K562 (cell line): Measurements from ENCODE around the gene SH3BGRL3. TPM values are rescaled to one million over a fixed set of nuclear protein-coding genes. Genes with fewer than 3 reads are reported as not detected.

ENCODE experiments used
- CEBPB ChIP-seq: fragments of 450-650 bp; IDR thresholded peaks from 2 replicates; pipeline ENCODE4 v1.6.1; 2016; ENCODE audit warnings: missing genetic modification characterization, missing compliant biosample characterization
- CHD4 ChIP-seq: fragments of 200-600 bp; sonication (generic); IDR thresholded peaks from 3 replicates; pipeline ENCODE4 v1.6.1; 2012; ENCODE audit warnings: low read depth, mild to moderate bottlenecking, mixed read lengths, low read length, inconsistent platforms; ENCODE audit not compliant: insufficient read depth, insufficient replicate concordance, poor library complexity, severe bottlenecking
- EP300 ChIP-seq: IDR thresholded peaks from 2 replicates; pipeline ENCODE4 v1.6.1; 2012; ENCODE audit warnings: low read length, improper control_type of control experiment
- FOXK2 ChIP-seq, 2 experiments: fragments of 450-650 bp; IDR thresholded peaks in 1 of 2; conservative IDR thresholded peaks in 1 of 2; 2 replicates each; pipeline ENCODE4 v1.6.1; 2016; ENCODE audit warnings: low read depth in 2 of 2, mild to moderate bottlenecking in 1 of 2
- GTF2F1 ChIP-seq: IDR thresholded peaks from 2 replicates; pipeline ENCODE4 v1.6.1; 2011; ENCODE audit warnings: low read depth, low read length, improper control_type of control experiment
- LEF1 ChIP-seq: fragments of 450-650 bp; IDR thresholded peaks from 2 replicates; pipeline ENCODE4 v1.6.1; 2016; ENCODE audit warnings: mild to moderate bottlenecking
- NR1H2 ChIP-seq: sonication (generic); formaldehyde crosslinking; IDR thresholded peaks from 2 replicates; pipeline ENCODE4 v1.4.0; 2020; ENCODE audit warnings: mild to moderate bottlenecking, missing genetic modification reagents
- SRF ChIP-seq, 2 experiments: fragments of 250-450, 450-650 bp in 1 of 2; sonication (Bioruptor Pico) in 1 of 2; sonication (generic) in 1 of 2; formaldehyde crosslinking; IDR thresholded peaks; 2 replicates each; pipeline versions ENCODE4 v1.5.0 to v1.5.1; 2020 to 2022; ENCODE audit warnings: mild to moderate bottlenecking in 1 of 2, missing genetic modification reagents in 1 of 2
- SRSF1 ChIP-seq: fragments of 200-400 bp; formaldehyde crosslinking; IDR thresholded peaks from 2 replicates; pipeline ENCODE4 v1.6.1; 2017; ENCODE audit warnings: mild to moderate bottlenecking, low read depth, low read length, moderate library complexity
- TBL1XR1 ChIP-seq, 2 experiments: IDR thresholded peaks; 2 replicates each; pipeline ENCODE4 v1.6.1; 2012; ENCODE audit warnings: improper control_type of control experiment in 2 of 2, low read length in 2 of 2, mild to moderate bottlenecking in 1 of 2
- U2AF2 ChIP-seq: fragments of 200-400 bp; formaldehyde crosslinking; optimal IDR thresholded peaks from 2 replicates; pipeline ENCODE3; 2017; ENCODE audit warnings: low read depth, mild to moderate bottlenecking, low read length
- XRCC5 ChIP-seq: fragments of 200-400 bp; formaldehyde crosslinking; IDR thresholded peaks from 2 replicates; pipeline ENCODE4 v1.6.1; 2017; ENCODE audit warnings: low read depth, mild to moderate bottlenecking, low read length
- ZNF146 ChIP-seq: IDR thresholded peaks from one replicate; pipeline ENCODE4 v1.6.1; 2018; ENCODE audit warnings: missing compliant biosample characterization; ENCODE audit not compliant: unreplicated experiment
- ZNF354B ChIP-seq: fragments of 250-450 bp; sonication (Bioruptor Pico); IDR thresholded peaks from 2 replicates; pipeline ENCODE4 v1.4.0; 2020
- ZNF584 ChIP-seq: fragments of 200-800 bp; sonication (Bioruptor generic); IDR thresholded peaks from 2 replicates; pipeline ENCODE4 v1.6.1; 2016; ENCODE audit warnings: low read depth, mild to moderate bottlenecking, missing genetic modification characterization, missing compliant biosample characterization
- ZNF766 ChIP-seq: fragments of 200-800 bp; sonication (Bioruptor generic); conservative IDR thresholded peaks from 2 replicates; pipeline ENCODE4 v1.6.1; 2016; ENCODE audit warnings: missing genetic modification characterization, missing compliant biosample characterization
- polyA plus RNA-seq, 8 experiments: library from polyadenylated mRNA; depleted of rRNA in 4 of 8; stranded (reverse) in 5 of 8; unstranded in 3 of 8; fragments of >200 nt; fragmentation: Nextera tagmentation in 2 of 8; fragmentation: Illumina TruSeq in 1 of 8; extraction: Ambion mirVana in 2 of 8; extraction: Trizol in 1 of 8; gene quantifications; 2 replicates each; pipeline versions ENCODE4 v1.2.1 to v1.2.3, GENCODE V29; 2011 to 2014; ENCODE audit warnings: inconsistent platforms in 1 of 8, missing spikeins in 1 of 8
- total RNA-seq, 7 experiments: library from RNA; depleted of rRNA in 6 of 7; stranded (reverse); fragments of >200 nt in 6 of 7; fragmentation: Illumina TruSeq in 2 of 7; extraction: Trizol in 2 of 7; gene quantifications; 2 replicates each; pipeline versions ENCODE4 v1.2.1 to v1.2.3, GENCODE V29; 2011 to 2021; ENCODE audit warnings: low replicate concordance in 1 of 7
- TF ChIP-seq, protein P1 (sequence below), 2 experiments: fragments of 450-650 bp; IDR thresholded peaks; 2 replicates each; pipeline ENCODE4 v1.6.1; 2018; ENCODE audit warnings: mild to moderate bottlenecking in 2 of 2, low read depth in 1 of 2; ENCODE audit not compliant: partially characterized antibody in 2 of 2
- TF ChIP-seq, protein P2 (sequence below): sonication (generic); formaldehyde crosslinking; IDR thresholded peaks from 2 replicates; pipeline ENCODE4 v1.8.0; 2022; ENCODE audit warnings: mild to moderate bottlenecking, missing genetic modification reagents, borderline replicate concordance
- TF ChIP-seq, protein P3 (sequence below): IDR thresholded peaks from 2 replicates; pipeline ENCODE4 v1.6.1; 2014; ENCODE audit warnings: antibody characterized with exemption

The SH3BGRL3 gene
- total and polyA plus RNA-seq, 9 of the 15 experiments (the other 6 are each of a cell fraction or from before 2014, with no cell fraction given) = 30.3 to 140 (median 54.2) TPM

DNA sequence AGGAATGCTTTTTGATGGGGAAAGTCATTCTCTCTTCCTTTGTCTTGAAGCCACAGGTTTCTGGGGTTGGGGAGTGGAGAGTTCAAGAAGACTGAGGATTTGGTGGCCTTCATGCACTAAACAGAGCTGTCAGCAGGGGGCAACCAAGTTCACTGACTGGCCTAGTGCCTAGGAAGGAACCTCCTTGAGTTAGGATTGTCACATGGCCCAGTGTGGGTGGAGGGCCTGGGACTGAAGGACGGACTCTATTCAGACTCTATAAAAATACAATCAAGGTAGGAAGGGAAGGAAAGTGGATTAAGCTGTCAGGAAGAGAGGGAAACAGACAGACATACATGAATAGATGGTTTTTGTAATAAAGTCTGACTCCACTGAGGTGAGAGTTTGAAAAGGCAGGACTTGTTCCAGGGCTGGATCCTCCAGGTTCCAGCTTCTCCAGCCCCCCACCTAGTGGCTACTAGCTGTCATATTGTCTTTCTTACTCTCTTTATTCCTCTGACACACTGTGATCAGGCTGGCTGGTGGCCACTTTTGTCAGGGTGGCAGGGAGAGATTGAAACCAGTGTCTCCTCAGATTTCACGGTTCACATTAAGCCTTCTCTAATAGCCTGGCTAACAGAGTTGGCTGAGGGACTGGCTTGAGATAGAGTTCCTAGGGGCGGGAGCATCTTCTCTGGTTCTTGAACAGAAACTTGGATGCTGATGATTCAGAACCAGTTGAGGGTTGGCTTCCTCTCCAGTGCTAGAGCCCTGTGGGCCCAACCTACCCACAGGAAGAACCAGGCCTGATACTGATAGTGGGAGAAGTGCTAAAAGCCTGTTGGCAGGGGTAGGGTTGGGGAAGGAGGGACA is 4.1 kb upstream of the SH3BGRL3 start (continued):
- TF ChIP-seq NR1H2 (0 out of 2 replicates have a peak, but pooled peaks have one; percentile 22), EP300 (peak; percentile 57), ZNF354B (no peak), ZNF766 (CRISPR knock-in tag) (peak; percentile 80), TBL1XR1 (IDR thresholded peaks at IDR 0.05; ENCODE audit: low read length in 2 of 2) (no peak), ZNF584 (0 out of 2 replicates have a peak, but pooled peaks have one; percentile 30), GTF2F1 (no peak), CHD4 (no peak), FOXK2 (conservative IDR thresholded peaks at IDR 0.05 in 1 of 2, IDR thresholded peaks at IDR 0.05 in 1 of 2; ENCODE audit: low read depth in 2 of 2) (0 out of 4 replicates have a peak, but pooled peaks of 1 of the 2 experiments have one; percentile 2), ZNF146 (no peak), CEBPB (no peak), SRF (CRISPR knock-in tag; IDR thresholded peaks at IDR 0.05) (0 out of 4 replicates have a peak, but pooled peaks of 1 of the 2 experiments have one; percentile 35), XRCC5 (0 out of 2 replicates have a peak, but pooled peaks have one; percentile 36), SRSF1 (no peak), LEF1 (0 out of 2 replicates have a peak, but pooled peaks have one; percentile 14), U2AF2 (no peak)
- TF ChIP-seq, protein P1, sequence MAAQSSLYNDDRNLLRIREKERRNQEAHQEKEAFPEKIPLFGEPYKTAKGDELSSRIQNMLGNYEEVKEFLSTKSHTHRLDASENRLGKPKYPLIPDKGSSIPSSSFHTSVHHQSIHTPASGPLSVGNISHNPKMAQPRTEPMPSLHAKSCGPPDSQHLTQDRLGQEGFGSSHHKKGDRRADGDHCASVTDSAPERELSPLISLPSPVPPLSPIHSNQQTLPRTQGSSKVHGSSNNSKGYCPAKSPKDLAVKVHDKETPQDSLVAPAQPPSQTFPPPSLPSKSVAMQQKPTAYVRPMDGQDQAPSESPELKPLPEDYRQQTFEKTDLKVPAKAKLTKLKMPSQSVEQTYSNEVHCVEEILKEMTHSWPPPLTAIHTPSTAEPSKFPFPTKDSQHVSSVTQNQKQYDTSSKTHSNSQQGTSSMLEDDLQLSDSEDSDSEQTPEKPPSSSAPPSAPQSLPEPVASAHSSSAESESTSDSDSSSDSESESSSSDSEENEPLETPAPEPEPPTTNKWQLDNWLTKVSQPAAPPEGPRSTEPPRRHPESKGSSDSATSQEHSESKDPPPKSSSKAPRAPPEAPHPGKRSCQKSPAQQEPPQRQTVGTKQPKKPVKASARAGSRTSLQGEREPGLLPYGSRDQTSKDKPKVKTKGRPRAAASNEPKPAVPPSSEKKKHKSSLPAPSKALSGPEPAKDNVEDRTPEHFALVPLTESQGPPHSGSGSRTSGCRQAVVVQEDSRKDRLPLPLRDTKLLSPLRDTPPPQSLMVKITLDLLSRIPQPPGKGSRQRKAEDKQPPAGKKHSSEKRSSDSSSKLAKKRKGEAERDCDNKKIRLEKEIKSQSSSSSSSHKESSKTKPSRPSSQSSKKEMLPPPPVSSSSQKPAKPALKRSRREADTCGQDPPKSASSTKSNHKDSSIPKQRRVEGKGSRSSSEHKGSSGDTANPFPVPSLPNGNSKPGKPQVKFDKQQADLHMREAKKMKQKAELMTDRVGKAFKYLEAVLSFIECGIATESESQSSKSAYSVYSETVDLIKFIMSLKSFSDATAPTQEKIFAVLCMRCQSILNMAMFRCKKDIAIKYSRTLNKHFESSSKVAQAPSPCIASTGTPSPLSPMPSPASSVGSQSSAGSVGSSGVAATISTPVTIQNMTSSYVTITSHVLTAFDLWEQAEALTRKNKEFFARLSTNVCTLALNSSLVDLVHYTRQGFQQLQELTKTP (IDR thresholded peaks at IDR 0.05; ENCODE audit: low read depth in 1 of 2, partially characterized antibody in 2 of 2) = no peak
- TF ChIP-seq, protein P2, sequence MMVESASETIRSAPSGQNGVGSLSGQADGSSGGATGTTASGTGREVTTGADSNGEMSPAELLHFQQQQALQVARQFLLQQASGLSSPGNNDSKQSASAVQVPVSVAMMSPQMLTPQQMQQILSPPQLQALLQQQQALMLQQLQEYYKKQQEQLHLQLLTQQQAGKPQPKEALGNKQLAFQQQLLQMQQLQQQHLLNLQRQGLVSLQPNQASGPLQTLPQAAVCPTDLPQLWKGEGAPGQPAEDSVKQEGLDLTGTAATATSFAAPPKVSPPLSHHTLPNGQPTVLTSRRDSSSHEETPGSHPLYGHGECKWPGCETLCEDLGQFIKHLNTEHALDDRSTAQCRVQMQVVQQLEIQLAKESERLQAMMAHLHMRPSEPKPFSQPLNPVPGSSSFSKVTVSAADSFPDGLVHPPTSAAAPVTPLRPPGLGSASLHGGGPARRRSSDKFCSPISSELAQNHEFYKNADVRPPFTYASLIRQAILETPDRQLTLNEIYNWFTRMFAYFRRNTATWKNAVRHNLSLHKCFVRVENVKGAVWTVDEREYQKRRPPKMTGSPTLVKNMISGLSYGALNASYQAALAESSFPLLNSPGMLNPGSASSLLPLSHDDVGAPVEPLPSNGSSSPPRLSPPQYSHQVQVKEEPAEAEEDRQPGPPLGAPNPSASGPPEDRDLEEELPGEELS = no peak
- TF ChIP-seq, protein P3, sequence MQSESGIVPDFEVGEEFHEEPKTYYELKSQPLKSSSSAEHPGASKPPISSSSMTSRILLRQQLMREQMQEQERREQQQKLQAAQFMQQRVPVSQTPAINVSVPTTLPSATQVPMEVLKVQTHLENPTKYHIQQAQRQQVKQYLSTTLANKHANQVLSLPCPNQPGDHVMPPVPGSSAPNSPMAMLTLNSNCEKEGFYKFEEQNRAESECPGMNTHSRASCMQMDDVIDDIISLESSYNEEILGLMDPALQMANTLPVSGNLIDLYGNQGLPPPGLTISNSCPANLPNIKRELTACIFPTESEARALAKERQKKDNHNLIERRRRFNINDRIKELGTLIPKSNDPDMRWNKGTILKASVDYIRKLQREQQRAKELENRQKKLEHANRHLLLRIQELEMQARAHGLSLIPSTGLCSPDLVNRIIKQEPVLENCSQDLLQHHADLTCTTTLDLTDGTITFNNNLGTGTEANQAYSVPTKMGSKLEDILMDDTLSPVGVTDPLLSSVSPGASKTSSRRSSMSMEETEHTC = peak; percentile 77; the same call in 1 of the 2 replicates
